H7 (cell line): ENCODE data around the gene CDH20. TPM values are rescaled to one million over a fixed set of nuclear protein-coding genes. Genes with fewer than 3 reads are reported as not detected.

Experiments
- DNase-seq: peaks from one replicate; pipeline ENCODE4 v3.0.0; 2012
- H3K27me3 ChIP-seq: 2 replicates; pipeline ENCODE4 v1.6.0; 2011; ENCODE audit warnings: mild to moderate bottlenecking, low read length; ENCODE audit not compliant: control insufficient read depth, insufficient read depth
- H3K36me3 ChIP-seq: replicated peaks from 2 replicates; pipeline ENCODE4 v1.5.1; 2011; ENCODE audit warnings: low read length; ENCODE audit not compliant: control insufficient read depth, insufficient read depth
- H3K4me3 ChIP-seq: 2 replicates; pipeline ENCODE4 v1.5.1; 2011; ENCODE audit warnings: low read depth, mild to moderate bottlenecking, control low read depth, low read length, moderate library complexity; ENCODE audit not compliant: insufficient read depth
- total RNA-seq: library from RNA; depleted of rRNA; stranded (reverse); fragments of >200 nt; shearing (Covaris generic); gene quantifications from 2 replicates; pipeline ENCODE4 v1.2.3, GENCODE V29; 2014

The CDH20 gene
- total RNA-seq, 1 experiment from 2014 or later: 0.31 TPM

DNA sequence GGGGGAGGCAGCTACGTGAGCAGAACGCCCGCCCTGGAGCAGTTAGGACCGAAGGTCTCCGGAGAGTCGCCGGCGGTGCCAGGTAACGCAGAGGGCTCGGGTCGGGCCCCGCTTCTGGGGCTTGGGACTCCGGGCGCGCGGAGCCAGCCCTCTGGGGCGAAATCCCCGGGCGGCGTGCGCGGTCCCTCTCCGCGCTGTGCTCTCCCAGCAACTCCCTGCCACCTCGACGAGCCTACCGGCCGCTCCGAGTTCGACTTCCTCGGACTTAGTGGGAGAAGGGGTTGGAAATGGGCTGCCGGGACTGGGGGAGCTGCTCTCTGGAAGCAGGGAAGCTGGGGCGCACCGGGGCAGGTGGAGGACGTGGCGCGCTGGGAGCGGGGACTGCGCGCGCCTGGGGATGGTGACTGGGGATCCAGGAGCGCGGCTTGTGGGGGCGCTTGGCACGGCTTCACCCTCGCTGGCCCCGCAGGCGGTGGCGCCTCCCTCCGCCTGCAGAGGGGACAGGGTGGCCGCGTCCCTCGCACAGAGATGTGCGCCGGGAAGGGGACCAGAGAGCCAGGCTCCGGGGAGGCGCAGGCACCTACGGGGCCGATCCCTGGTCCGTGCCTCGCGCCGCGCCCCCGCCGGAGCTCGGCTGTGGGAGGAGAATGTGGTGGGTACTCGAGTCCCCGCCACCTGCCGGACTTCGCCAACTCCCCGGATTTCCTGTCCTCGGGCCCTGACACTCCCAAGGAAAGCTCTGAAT, 688 bp downstream of the CDH20 start:
- DNase-seq: peak; percentile 70
- H3K36me3 ChIP-seq: no peaks in the 10 kb centered on the region
- H3K27me3 ChIP-seq: peaks cover 28% of the 10 kb centered on the region
- H3K4me3 ChIP-seq: peak overlapping the region; percentile 65

- DNase-seq: no peak
- H3K4me3 ChIP-seq: peak overlapping the region; percentile 65
- no peaks in the 10 kb centered on the region for H3K36me3 ChIP-seq
- H3K27me3 ChIP-seq: peaks cover 28% of the 10 kb centered on the region
Observed at GRCh38 chr18:61334491-61334850, 1.2 kb downstream of the CDH20 start.

DNA sequence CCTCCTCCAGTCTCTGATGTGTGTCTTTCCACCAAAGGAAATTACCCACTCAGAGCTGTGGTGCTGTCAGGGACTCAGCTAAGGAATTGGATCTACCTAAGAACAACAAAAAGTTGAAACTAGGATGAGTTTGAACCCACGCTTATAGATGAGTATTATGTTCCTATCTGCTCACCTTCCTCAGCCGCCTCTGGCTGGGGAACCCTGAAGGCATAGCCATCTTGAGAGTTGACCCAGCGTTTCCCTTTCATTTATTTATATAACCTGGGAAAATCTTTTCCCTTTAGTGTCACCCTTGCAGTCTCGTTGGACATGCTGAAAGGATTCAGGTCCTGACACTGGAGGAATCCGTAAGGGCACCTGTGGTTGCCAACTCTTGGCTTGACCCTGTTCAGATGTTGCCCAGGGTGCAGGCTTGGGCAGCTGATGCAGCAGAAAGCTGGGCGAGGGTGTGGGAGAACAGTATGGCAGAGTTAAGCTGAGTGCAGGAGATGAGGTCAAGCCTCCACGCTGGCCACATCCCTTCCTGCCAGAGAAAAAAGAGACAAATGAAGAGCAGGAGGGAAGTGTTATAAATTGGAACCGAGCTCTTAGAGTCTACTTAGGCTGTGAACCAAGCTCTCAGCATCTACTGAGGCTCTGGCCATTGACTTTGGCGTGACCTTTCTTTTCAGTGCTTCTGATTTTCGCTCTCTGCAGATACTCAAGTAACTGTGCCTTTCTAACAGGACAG, 1.9 kb downstream of the CDH20 start:
- no peak for DNase-seq
- no peaks in the 10 kb centered on the region for H3K36me3 ChIP-seq
- peaks cover 28% of the 10 kb centered on the region for H3K27me3 ChIP-seq
- no peak overlapping the region; the same call in 1 of the 2 replicates for H3K4me3 ChIP-seq

DNA sequence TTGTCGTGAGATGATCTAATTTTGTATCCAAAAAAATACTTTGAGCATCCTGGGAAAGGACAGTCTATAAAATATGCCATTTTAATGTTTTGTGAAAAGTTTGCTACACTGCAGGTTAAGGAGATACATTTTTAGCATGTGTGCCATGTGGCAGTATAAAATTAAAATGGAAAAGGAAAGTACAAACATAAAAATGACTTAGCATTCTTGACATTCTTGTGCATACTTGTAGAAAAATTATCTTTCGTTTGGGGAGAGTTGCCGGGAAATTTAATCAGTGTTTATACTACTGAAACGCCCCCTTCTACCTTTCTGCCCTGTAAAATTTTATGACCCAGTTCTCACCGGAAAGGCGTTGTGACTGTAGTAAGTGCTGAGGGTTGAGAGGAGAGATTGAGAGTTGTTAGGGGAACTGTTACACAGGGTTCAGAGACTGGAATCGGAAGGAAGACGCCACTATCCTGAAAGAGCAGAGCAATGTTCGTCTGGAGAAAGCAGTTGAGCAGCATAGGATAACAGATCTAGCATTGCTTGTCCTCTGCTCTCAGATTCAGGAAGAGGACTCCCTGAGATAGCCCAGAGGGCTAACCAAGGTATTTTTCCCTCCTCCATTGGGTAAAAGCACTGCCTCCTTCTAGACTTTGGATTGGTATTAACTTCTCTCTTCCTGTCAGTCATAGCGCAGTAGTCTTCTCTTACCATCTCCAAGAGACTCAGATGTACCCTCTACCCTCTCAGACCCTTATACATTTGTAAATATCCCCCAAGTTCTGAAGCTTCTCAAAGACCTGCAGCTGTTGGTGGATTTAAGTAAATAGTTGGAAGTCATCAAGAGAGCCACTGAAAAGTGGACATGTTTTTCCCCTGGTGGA, 2.7 kb downstream of the CDH20 start:
- Histone ChIP-seq H3K27me3 (peaks cover 28% of the 10 kb centered on the region), H3K36me3 (no peaks in the 10 kb centered on the region), H3K4me3 (no peak overlapping the region)
- no peak for DNase-seq

DNA sequence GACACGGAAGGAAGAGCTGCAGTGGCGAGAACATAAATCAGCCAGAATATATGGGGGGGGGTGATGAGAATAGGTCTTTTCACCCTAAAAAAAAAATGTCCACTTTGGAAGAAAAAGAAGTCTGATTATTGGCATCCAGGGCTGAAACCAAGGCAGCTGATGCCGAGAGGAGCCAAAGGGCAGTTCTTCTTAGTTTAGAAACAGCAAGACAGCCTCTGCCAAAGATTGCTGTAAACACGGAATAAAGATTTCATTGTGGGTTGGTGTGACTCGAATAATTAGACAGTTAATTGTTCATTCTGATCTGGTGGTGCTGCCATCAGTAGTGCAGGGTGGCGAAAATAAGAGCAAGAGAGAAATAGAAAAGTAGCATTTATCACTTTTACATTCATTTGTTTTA, 3.5 kb downstream of the CDH20 start:
- no peak for DNase-seq
- no peaks in the 10 kb centered on the region for H3K36me3 ChIP-seq
- H3K27me3 ChIP-seq: peaks cover 28% of the 10 kb centered on the region
- no peak overlapping the region for H3K4me3 ChIP-seq

DNA sequence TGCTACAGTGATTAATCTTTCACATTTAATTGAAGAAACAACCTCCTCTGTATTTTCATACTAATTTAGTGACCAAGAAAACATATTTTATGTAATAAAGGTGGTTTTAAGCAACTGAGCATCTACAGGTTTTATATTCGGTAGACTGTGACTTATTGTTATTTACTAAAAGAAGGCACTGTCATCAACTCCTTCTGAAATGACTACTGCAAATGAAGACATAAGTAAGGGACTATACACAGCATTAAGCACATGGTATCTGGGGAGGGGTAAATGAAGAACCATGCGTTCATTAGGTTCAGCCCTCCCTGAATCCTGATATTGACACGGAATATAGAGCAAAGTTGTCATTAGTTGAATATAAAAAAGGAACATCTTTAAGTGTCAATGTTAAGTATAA, 4.3 kb downstream of the CDH20 start:
- DNase-seq: no peak
- Histone ChIP-seq H3K36me3 (no peaks in the 10 kb centered on the region), H3K4me3 (no peak overlapping the region), H3K27me3 (peaks cover 28% of the 10 kb centered on the region)

DNA sequence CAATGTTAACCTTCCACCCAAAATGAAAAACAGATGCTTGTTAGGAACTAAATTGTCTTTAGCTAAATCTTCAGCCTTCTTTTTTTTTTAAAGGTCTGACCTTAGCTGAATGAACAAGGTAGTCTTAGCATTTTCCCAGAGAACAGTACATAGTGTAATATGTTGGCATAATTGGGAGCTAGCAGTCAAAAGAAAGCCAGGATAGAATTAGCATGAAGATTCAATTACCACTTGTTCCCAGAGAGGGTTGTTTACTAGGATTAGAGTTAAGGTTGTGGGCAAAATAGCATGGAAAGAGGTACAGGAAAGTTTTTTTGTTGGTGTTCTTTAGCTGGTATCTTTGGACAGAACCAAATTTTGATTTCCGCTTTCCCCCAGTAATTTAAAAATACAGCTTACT, 6.9 kb downstream of the CDH20 start:
- H3K27me3 ChIP-seq: peaks cover 8% of the 10 kb centered on the region
- no peak overlapping the region for H3K4me3 ChIP-seq
- DNase-seq: no peak
- H3K36me3 ChIP-seq: no peaks in the 10 kb centered on the region

GRCh38 chr18:61348230-61348629, 15.0 kb downstream of the CDH20 start:
- no peak for DNase-seq
- Histone ChIP-seq H3K4me3 (no peak overlapping the region), H3K36me3 (no peaks in the 10 kb centered on the region), H3K27me3 (no peaks in the 10 kb centered on the region)

- no peak for DNase-seq
- Histone ChIP-seq H3K4me3 (no peak overlapping the region), H3K27me3 (no peaks in the 10 kb centered on the region), H3K36me3 (no peaks in the 10 kb centered on the region)
Observed at GRCh38 chr18:61350578-61350977, 17.3 kb downstream of the CDH20 start.

DNA sequence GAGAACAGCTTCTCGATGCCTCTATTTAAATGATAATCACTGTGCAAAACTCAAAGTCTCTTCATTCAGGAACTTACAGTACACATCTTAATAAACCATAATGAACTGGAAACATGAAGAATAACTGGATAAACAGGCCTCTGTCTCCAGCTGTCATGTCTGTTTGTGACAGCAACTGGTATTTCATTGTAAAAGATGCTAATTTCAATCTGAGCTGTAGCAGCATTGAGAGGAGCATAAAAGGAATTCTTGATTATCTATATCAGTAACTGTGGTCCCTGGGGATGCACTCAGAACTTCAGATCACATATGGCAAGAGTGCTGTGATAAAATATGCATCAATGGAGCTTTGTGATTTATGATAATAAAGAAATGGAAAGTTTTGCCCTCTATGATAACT, 18.8 kb downstream of the CDH20 start:
- DNase-seq: no peak
- Histone ChIP-seq H3K4me3 (no peak overlapping the region), H3K27me3 (no peaks in the 10 kb centered on the region), H3K36me3 (no peaks in the 10 kb centered on the region)

GRCh38 chr18:61352611-61353010, 19.4 kb downstream of the CDH20 start:
- Histone ChIP-seq H3K36me3 (no peaks in the 10 kb centered on the region), H3K27me3 (no peaks in the 10 kb centered on the region), H3K4me3 (no peak overlapping the region)
- DNase-seq: no peak

DNA sequence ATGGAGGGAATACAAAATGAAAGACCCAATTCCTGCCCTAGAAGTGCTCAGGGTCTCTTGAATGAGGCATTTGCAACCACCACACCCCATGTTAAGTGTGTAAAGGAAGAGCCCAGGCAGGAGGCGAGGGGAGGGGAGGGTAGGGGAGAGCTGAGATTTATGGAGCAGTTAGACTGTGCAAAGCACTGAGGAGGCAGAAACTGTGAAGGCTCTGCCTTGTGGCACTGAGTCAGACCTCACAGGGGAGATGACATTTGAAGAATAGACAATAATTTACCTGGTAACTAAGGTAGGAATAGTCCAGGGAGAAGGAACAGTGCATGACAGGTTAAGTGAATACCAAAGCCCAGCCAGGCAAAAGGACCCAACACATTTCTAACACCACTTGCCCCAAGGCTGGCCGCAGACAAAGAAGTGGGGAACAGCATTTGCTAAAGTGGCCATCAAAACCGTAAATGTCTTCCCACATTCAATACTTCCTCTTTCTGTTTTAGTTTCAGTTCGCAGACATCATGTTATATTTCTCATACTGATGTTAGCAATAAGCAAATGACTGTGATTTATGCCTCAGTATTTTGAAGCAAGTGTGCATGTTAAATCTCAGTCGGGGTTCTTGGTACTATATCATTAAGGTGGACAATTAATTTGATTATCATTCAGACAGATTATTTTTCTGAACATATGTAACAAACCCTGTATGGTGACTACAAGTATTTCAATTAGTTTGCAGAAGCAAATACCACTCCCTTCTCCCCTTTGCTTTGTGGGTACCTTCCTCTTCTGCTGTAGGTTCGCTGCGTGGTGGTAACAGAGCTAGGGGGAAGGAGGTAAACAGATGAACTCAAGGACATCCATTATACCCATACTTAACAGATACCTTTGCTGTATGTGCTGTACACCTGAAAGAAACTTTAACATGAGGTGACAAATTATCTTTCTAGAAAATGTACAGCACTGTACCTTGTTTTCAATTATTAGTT, 27.5 kb downstream of the CDH20 start:
- Histone ChIP-seq H3K4me3 (no peak overlapping the region), H3K27me3 (no peaks in the 10 kb centered on the region), H3K36me3 (no peaks in the 10 kb centered on the region)
- DNase-seq: no peak

GRCh38 chr18:61362511-61362910, 29.3 kb downstream of the CDH20 start:
- no peak for DNase-seq
- Histone ChIP-seq H3K36me3 (no peaks in the 10 kb centered on the region), H3K27me3 (no peaks in the 10 kb centered on the region), H3K4me3 (no peak overlapping the region)

- Histone ChIP-seq H3K36me3 (no peaks in the 10 kb centered on the region), H3K27me3 (no peaks in the 10 kb centered on the region), H3K4me3 (no peak overlapping the region)
- no peak for DNase-seq
Observed at GRCh38 chr18:61364953-61365352, 31.7 kb downstream of the CDH20 start.
